Erythroblast (primary cell): ENCODE measurements around the gene TIMMDC1.

ENCODE experiments used
- GATA1 ChIP-seq: IDR thresholded peaks from 2 replicates; pipeline ENCODE4 v1.6.1; 2011; ENCODE audit warnings: low read depth, mild to moderate bottlenecking, control low read depth, low read length, moderate library complexity
- POLR2A ChIP-seq: IDR thresholded peaks from 2 replicates; pipeline ENCODE4 v1.6.1; 2011; ENCODE audit warnings: mild to moderate bottlenecking, low read length

DNA sequence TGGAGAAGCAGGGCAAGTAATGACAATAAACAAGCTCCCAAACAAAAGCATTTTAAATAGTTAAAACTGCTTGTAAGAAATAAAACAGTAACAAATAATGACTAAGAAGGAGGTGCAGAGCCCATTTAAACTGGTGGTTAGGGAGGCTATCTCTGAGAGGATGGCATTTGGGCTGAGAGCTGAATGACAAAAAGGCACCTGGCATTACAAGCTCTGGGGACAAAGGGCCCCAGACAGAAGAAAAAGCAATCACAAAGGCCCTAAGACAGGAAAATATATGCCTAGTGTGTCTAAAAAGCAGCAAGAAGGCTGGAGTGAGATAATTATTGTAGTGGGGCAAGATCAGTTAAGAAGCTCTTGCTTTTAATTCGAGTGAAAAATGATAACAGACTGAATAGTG, 44.5 kb upstream of the TIMMDC1 start:
- TF ChIP-seq POLR2A (no peak), GATA1 (no peak)
